OCI-LY3 (cell line): ENCODE results near the gene BAZ1B.

ENCODE experiments used
- EZH2phosphoT487 ChIP-seq: fragments of 200-600 bp; shearing (Covaris generic); IDR thresholded peaks from 2 replicates; pipeline ENCODE4 v1.6.1; 2018; ENCODE audit warnings: antibody characterized with exemption, mixed run types, low read depth
- TF ChIP-seq, protein P1 (sequence below): fragments of 200-600, 300-600 bp; sonication (generic); IDR thresholded peaks from 2 replicates; pipeline ENCODE4 v1.5.1; 2014; ENCODE audit warnings: antibody characterized with exemption, low read length, low read depth

- TF ChIP-seq, protein P1, sequence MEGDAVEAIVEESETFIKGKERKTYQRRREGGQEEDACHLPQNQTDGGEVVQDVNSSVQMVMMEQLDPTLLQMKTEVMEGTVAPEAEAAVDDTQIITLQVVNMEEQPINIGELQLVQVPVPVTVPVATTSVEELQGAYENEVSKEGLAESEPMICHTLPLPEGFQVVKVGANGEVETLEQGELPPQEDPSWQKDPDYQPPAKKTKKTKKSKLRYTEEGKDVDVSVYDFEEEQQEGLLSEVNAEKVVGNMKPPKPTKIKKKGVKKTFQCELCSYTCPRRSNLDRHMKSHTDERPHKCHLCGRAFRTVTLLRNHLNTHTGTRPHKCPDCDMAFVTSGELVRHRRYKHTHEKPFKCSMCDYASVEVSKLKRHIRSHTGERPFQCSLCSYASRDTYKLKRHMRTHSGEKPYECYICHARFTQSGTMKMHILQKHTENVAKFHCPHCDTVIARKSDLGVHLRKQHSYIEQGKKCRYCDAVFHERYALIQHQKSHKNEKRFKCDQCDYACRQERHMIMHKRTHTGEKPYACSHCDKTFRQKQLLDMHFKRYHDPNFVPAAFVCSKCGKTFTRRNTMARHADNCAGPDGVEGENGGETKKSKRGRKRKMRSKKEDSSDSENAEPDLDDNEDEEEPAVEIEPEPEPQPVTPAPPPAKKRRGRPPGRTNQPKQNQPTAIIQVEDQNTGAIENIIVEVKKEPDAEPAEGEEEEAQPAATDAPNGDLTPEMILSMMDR: no peak
- no peak for TF ChIP-seq EZH2phosphoT487
Measured at GRCh38 chr7:73482746-73483145, 39.3 kb downstream of the BAZ1B start.
